CD4-positive, alpha-beta T cell treated with Interleukin-4 for 1 hour (primary cell): ENCODE results near the gene EIF5A.
A peak's percentile ranks its signal among the peaks of the same experiment; 100 is the strongest.

Source experiments
- DNase-seq, 2 donors: peaks; one replicate each; pipeline ENCODE4 v3.0.0-alpha.2; 2020 to 2022

EIF5A gene

DNA sequence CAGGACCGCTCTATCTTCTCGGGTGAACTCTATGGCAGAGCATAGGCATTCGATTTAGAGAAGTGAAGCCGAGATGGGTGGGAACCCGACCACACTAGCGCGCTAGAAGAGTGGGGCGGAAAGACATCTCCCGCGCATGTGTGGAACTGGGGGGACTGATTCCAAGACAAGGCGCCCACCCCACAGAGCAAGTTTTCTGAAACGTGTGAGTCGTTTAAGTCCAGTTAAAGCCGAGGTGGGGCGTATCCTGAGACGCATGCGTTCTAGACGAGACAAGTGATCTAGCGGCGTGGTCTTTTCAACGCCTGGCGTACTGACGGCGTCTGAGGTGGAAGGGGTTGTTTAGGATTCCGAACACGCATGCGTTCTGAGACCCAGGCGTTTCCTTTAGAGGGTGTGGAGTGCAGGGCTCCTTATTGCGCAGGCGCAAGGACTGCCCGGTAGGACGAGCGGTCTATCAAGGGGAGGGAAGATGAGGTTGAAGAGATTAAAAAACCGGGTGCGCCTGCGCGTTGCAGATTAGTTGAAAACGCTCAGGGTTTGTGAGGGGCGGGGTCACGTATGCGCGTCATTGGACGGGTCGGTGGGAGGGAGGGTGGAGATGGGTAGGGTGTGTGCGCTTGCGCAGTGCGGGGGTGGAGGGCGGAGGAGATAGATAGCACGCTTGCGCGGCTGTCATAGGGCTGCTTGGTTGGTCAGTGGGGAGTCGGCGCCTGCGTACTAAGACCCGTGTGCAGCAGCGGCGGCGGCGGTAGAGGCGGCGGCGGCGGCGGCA lies at the start of gene EIF5A:
Gene EIF5A, plus strand, starts transcription at position 718 of the 775 bp plus-strand sequence. CDS start 2,008 bp downstream, outside the sequence.
- peak; percentile 100 for DNase-seq

DNA sequence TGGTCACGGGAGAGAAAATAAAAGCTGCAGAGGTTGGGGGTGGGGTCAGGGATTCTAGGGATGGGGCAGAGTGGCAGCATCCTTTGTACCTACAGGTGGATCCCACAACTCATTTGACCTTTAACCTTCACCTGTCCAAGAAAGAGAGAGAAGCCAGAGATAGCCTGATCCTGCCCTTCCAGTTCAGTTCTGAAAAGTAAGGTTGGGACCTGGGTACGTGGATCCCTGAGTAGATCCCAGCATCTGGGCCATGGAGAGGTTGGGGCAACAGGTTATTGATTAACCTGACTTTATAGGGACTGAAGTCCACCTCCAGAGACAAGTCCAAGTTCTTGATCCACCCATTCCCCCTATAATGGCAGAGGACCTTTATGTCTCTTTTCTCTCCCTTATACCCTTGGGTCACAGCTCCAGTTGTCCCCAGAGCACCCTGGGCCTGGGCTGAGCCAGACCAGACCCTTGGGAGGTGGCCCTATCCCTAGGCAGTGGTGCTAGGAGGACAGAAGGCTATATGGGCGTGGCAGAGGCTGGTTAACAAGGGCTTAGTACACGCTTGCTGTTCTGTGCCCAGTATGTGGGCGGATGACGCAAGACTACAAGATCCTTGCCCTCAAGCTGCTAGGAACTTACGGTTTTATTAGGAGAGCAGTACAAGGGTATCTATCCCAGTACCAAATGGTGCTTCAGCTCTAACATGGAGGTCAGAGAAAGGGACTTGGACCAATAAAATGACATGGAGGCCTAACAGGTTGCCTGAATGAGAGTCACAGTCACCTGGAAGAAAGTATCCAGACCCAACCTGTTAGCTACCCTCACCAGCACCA lies 48.5 kb upstream of the EIF5A start:
- DNase-seq: no peak

DNA sequence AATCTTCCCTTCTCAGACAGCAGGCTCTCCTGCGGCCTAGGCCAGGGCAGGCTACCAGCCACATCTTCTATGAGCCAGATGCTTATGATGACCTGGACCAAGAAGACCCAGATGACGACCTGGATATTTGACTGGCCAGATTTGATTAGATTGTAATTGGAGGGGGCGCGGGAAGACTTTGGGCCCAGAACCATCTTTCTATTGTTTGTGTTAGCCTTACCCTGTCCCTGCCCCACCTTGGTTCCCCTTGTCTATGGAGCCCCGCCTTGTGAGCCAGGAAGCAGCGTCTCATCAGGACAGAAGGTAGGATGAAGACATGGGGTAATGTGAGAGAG lies 47.9 kb upstream of the EIF5A start:
- no peak for DNase-seq

DNA sequence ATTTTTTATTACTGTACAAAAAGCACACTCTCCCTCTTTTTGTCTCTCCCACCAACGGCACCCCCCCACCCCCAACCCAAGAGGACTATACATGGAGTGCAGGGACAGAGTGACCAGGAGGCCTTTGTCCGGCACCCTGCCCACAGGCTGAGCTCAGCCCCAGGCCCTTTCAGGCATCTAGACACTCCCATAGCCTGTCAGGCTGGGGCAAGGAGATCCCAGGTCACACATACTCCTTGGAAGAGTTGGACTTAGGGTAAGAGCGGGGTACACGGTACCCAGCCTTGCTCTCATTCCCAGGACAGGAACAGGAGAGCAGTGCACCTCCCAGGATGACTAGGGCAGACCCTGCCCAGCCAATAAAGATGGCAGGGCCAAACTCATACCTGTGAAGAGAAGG lies 47.3 kb upstream of the EIF5A start:
- DNase-seq: no peak

DNA sequence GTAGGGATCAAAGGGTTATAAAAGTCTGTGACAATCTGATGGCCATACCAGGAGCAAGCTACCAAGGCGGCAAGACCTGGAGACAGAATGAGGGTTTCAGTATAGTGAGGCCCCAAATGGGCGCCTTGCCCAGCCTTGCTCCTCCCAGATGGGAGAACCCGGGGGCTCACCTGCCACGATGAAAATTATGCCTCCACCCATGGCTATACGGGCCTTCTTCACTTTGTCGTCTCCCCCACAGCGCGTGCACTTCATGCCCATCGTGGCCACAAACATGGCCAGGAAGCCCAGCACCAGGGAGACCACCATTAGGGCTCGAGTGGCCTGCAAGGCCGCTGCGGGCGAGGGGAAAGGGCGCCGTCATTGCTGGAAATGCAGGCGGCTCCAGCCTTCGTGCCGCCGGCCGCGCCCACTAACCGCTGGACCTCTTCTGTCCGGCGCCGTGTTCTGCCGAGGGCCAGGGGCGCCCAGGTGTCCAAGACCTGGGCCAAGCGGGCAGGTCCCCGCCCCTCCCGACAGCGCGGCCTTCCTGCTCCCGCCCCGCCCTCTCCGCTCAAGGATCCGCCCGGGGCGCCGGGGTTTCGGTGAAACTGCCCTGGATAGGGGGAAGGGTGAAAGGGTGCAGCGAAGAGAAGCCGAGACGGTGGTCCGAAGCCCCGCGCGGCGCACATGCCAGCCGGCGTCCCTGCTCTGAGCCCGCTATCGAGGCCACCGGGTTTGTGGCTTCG lies 46.6 kb upstream of the EIF5A start:
- peak in 1 of 2 donors; percentile 42 for DNase-seq

GRCh38 chr17:7261379-7262191 lies 45.8 kb upstream of the EIF5A start:
- peak in 1 of 2 donors; percentile 35 for DNase-seq

- no peak for DNase-seq
Observed at GRCh38 chr17:7262192-7262934, 45.1 kb upstream of the EIF5A start, which contains the start of gene CLDN7. Gene CLDN7, minus strand, starts transcription at chr17:7262478. Its CDS starts 435 bp downstream, at chr17:7262043.

GRCh38 chr17:7262935-7263800 lies 44.3 kb upstream of the EIF5A start:
- no peak for DNase-seq

GRCh38 chr17:7263801-7264078 lies 43.7 kb upstream of the EIF5A start:
- DNase-seq: no peak

- DNase-seq: no peak
Observed at GRCh38 chr17:7266784-7267183, 40.6 kb upstream of the EIF5A start.

DNA sequence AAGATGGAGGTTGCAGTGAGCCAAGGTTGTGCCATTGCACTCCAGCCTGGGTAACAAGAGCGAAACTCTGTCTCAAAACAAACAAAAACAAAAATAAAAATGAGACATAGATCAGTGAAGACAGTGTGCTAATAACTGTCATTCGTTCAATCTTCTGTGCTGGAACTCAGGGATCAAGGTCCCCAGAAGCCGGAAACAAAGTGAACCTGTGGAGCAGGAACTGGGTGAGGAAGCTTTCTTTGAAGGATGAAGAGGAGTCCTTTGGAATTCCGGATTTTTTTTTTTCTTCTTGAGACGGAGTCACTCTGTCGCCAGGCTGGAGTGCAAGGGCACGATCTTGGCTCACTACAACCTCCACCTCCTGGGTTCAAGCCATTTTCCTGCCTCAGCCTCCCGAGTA lies 28.0 kb upstream of the EIF5A start:
- no peak for DNase-seq

- DNase-seq: peak; percentile 84 to 89
Observed at GRCh38 chr17:7280519-7281073, 26.8 kb upstream of the EIF5A start.

GRCh38 chr17:7281074-7281952 lies 26.1 kb upstream of the EIF5A start, which contains the start of gene SLC2A4:
Gene SLC2A4, plus strand, starts transcription at chr17:7281718. Its CDS starts 217 bp downstream, at chr17:7281935.
- DNase-seq: peak; percentile 89 to 90

- no peak for DNase-seq
Observed at GRCh38 chr17:7281953-7282751, 25.3 kb upstream of the EIF5A start.

- no peak for DNase-seq
Observed at GRCh38 chr17:7282752-7283321, 24.6 kb upstream of the EIF5A start.

- DNase-seq: no peak
Observed at GRCh38 chr17:7283471-7284216, 23.8 kb upstream of the EIF5A start.

DNA sequence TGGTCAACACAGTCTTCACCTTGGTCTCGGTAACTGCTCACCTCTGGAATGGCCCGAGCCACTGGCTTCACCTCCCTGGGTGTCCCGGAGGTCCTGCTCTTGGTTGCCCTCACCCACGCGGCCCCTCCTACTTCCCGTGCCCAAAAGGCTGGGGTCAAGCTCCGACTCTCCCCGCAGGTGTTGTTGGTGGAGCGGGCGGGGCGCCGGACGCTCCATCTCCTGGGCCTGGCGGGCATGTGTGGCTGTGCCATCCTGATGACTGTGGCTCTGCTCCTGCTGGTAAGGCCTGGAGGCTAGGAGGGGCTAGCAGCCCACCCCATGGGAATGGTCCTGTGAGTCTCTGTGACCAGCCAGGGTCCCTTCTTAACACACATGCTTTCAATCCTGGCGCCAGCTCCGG lies 22.5 kb upstream of the EIF5A start:
- DNase-seq: no peak
